Right renal cortex interstitium (tissue), 3 donors: ENCODE measurements around the gene AGFG1. TPM values are rescaled to one million over a fixed set of nuclear protein-coding genes. Genes with fewer than 3 reads are reported as not detected.
"Not testable (repeated sequence)": the region's sequence is repeated elsewhere in the genome, so short reads cannot be mapped to it uniquely, and the experiment has no call there.

Experiments used
- DNase-seq, 3 donors: peaks; one replicate each; pipeline ENCODE4 v3.0.0-alpha.2; 2013; ENCODE audit warnings: low read depth in 3 of 3, low spot score in 2 of 3
- polyA plus RNA-seq, 3 donors: library from polyadenylated mRNA; unstranded; fragments of 120-200 nt; gene quantifications; one replicate each; pipeline ENCODE4 v1.2.1, GENCODE V29; 2013; ENCODE audit not compliant: insufficient read length in 3 of 3

AGFG1 gene
- polyA plus RNA-seq, 3 donors: 84.0 to 90.7 (median 85.1) TPM

DNA sequence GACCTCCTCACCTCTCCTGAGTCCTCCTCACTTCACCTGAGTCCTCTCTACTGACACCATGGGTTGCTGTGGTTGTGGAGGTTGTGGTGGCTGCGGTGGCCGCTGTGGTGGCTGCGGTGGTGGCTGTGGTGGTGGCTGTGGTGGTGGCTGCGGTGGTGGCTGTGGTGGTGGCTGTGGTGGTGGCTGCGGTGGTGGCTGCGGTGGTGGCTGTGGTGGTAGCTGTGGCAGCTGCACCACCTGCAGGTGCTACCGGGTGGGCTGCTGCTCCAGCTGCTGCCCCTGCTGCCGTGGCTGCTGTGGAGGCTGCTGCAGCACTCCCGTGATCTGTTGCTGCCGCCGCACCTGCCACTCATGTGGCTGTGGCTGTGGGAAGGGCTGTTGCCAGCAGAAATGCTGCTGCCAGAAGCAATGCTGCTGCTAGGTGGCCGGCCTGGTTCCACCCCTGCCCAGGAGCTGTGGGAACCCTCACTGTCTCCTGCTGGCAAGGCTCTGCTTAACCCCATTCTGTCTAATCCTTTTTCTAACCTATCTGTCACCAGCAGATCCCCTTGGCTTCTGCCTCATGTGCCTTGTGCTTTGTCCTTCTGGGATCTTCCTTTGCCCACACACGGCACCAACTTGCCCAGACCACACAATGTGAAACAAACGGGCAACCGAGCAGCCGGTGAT lies 127.0 kb downstream of the AGFG1 start, which contains the start of gene SCYGR2:
TSS of gene SCYGR2 (plus strand) at position 59 of the 669 bp plus-strand sequence. CDS start at position 59, 0 bp downstream.
- not testable (repeated sequence) for DNase-seq

DNA sequence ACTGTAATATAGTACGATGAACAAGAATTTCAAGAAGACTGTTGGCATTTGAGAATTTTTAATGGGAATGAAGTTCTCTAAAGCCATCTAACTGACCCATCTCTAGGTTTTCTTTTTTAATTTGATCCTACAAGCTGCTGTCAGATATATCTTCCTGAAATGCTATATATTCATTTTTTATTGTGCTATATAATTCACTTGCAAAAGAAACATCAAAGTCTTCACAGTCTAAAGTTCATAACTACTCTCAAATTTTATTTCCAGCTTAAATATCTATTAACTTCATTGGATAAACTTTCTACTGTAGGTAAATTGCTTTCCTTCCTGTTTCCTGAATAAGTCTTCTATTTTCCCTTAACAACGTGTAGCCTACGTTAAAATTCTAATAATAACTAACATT lies 130.4 kb downstream of the AGFG1 start:
- no peak for DNase-seq

DNA sequence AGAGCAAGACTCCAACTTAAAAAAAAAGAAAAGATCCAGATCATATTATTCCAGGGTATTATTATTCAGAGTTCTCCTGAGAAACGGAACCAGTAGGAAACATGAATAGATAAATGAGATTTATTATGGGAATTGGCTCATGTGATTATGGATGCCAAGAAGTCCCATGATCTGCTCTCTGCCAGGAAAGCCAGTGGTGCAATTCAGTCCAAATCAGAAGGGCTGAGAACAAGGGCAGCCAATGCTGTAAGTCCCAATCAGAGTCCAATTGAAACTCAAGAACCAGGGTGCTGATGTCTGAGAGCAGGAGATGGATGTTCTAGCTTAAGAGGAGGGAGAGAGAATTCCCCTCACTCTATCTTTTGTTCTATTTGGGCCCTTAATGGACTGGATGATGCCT lies 134.5 kb downstream of the AGFG1 start:
- DNase-seq: no peak

DNA sequence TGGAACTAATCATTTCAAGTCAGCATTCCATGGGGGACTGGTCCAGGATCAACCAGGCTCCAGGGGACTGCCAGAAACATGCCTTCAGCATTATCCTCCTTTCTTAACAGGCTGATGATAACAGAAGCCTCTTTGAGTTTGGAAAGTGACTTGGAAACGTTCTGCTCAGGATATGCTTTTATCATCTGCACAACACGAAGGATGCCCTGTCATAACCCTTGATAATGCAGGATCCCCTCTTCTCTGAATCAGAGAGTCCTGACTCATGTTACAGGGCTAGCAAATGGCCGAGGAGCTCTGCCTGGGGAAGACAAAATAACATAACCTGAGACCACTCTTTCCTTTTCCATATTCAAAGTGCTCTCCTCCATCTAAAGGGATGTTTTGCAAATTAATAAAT lies 136.0 kb downstream of the AGFG1 start:
- no peak for DNase-seq

DNA sequence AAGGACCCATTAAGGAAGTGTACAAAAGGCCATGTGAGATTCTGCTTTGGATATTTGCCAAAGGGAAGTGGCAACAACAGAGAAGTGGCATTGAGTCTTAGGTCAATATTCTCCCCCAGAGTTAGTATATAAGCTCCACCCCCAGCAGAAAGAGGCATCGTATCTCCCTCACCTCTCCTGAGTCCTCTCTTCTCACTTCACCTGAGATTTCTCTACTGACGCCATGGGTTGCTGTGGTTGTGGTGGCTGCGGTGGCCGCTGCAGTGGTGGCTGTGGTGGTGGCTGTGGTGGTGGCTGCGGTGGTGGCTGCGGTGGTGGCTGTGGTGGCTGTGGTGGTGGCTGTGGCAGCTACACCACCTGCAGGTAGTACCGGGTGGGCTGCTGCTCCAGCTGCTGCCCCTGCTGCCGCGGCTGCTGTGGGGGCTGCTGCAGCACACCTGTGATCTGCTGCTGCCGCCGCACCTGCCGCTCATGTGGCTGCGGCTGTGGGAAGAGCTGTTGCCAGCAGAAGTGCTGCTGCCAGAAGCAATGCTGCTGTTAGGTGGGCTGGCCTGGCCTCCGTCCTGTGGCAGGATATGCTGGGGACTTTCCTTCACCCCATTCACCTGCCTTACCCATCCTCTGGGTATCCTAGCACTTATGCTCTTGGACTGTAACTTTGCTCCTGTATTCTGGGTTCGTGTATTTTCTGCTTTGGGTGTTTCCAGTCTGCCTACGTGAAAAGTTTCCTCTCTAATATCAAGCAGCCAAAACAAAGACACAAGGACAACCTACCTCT lies 136.8 kb downstream of the AGFG1 start:
- DNase-seq: no peak

DNA sequence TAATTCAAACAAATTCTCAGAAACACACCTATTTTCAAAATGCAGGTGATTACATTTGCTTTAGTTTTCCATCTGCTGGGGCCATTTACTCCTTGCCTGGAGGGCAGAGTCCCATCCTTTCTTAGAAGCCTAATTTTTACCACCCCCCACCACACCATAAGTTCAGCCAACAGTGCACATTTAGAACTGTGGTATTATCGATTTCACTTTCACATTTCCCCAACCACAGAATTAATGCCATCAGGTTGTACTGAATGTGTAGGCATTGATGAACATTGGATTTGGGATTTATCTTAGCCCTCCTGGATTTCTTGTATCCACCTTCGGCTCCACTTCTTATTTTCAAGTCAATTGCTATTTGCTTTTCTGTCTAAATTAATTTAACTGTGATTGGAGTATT lies 138.2 kb downstream of the AGFG1 start:
- no peak for DNase-seq

Other genes with a start within 250 kb of the AGFG1 start
- gene MFF, start 146.9 kb upstream of the AGFG1 start, polyA plus RNA-seq: 100 to 1,000 TPM; 131 to 149 (median 143) TPM
- gene TM4SF20, start 92.8 kb upstream of the AGFG1 start, polyA plus RNA-seq: under 1 TPM; 0.12 to 0.15 (median 0.14) TPM
- not detected for gene SCYGR1, start 84.2 kb upstream of the AGFG1 start, polyA plus RNA-seq
- gene SCYGR2, start 126.7 kb downstream of the AGFG1 start, polyA plus RNA-seq: not detected
- not detected for gene SCYGR3, start 142.7 kb downstream of the AGFG1 start, polyA plus RNA-seq
- gene SCYGR4, start 145.3 kb downstream of the AGFG1 start, polyA plus RNA-seq: under 1 TPM in 1 of 3 donors, not detected in 2; 0.10 TPM
- not detected for gene SCYGR5, start 194.6 kb downstream of the AGFG1 start, polyA plus RNA-seq
- 1 to 10 TPM; 6.6 to 9.3 (median 7.0) TPM for gene SLC19A3, start 245.9 kb downstream of the AGFG1 start, polyA plus RNA-seq